Suprapubic skin (tissue), 3 donors: ENCODE results near the gene ITSN1.

Source experiments
- CTCF ChIP-seq, 2 donors: fragments of 200-600 bp in 1 of 2; fragments of 450-650 bp in 1 of 2; sonication (generic) in 1 of 2; IDR thresholded peaks; one replicate each; pipeline ENCODE4 v1.5.1; 2016 to 2019; ENCODE audit warnings: antibody characterized with exemption in 2 of 2, mild to moderate bottlenecking in 1 of 2, moderate library complexity in 1 of 2
- POLR2AphosphoS5 ChIP-seq, 3 donors: sonication (generic); formaldehyde crosslinking; IDR thresholded peaks; one replicate each; pipeline ENCODE4 v1.6.1; 2017; ENCODE audit warnings: antibody characterized with exemption in 3 of 3

DNA sequence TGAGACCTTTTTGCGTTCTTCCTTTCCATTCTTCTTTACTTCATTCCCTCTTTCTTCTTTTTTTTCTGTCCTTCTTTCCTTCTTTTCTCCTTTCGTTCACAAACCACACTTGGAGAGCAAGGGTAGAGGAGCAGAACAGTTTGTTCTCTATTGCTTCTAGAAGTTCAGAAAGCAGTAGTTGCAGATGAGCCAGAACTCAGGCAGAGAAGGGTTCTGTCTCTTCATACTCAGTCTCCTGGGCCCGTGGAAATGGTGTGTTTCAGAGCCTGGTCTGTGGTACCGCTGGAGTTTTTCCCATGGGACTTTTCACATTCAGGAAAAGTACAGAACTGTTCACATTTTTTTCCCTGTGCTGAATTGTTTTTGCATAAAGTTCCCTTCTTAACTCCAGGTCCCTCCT lies 186.3 kb downstream of the ITSN1 start:
- no peak for TF ChIP-seq POLR2AphosphoS5 (IDR thresholded peaks at IDR 0.05)
- TF ChIP-seq CTCF (IDR thresholded peaks at IDR 0.05) = no peak
